SW 1271 (cell line): ENCODE results near the gene CLPTM1L.

ENCODE experiments used
- DNase-seq, 2 experiments: peaks; one replicate each; lab custom pipeline; 2025; lab: John Stamatoyannopoulos, UW

The CLPTM1L gene

GRCh38 chr5:1325870-1326531, 18.9 kb downstream of the CLPTM1L start:
- no peak for DNase-seq

GRCh38 chr5:1325191-1325741, 19.6 kb downstream of the CLPTM1L start:
- DNase-seq, result no peak

GRCh38 chr5:1324719-1325190, 20.1 kb downstream of the CLPTM1L start:
- DNase-seq, result no peak

GRCh38 chr5:1324301-1324700, 20.6 kb downstream of the CLPTM1L start:
- no peak for DNase-seq

- no peak for DNase-seq
Measured at GRCh38 chr5:1323803-1324173, 21.1 kb downstream of the CLPTM1L start.

GRCh38 chr5:1322955-1323802, 21.7 kb downstream of the CLPTM1L start:
- no peak for DNase-seq

- no peak for DNase-seq
Measured at GRCh38 chr5:1322036-1322900, 22.6 kb downstream of the CLPTM1L start.

- DNase-seq, result no peak
Measured at GRCh38 chr5:1321576-1321975, 23.3 kb downstream of the CLPTM1L start.

GRCh38 chr5:1320436-1321344, 24.2 kb downstream of the CLPTM1L start:
- DNase-seq, result no peak

GRCh38 chr5:1319436-1320256, 25.3 kb downstream of the CLPTM1L start:
- DNase-seq, result no peak

- DNase-seq, result no peak
Measured at GRCh38 chr5:1318659-1319251, 26.1 kb downstream of the CLPTM1L start.

GRCh38 chr5:1317921-1318565, 26.9 kb downstream of the CLPTM1L start:
- no peak for DNase-seq

- no peak for DNase-seq
Measured at GRCh38 chr5:1316588-1317340, 28.1 kb downstream of the CLPTM1L start.

GRCh38 chr5:1315709-1316587, 29.0 kb downstream of the CLPTM1L start:
- no peak for DNase-seq

- DNase-seq, result no peak
Measured at GRCh38 chr5:1315018-1315708, 29.7 kb downstream of the CLPTM1L start.

- DNase-seq, result no peak
Measured at GRCh38 chr5:1314564-1314982, 30.3 kb downstream of the CLPTM1L start.
